WTC11 (cell line): Measurements from ENCODE around the gene SOX6. TPM values are rescaled to one million over a fixed set of nuclear protein-coding genes. Genes with fewer than 3 reads are reported as not detected.

Experiments used
- ATAC-seq: fragments of 200-7000 bp; cut with Tn5 transposase; 2 replicates; pipeline ENCODE4 v1.10.0; 2021; ENCODE audit warnings: mild to moderate bottlenecking, moderate library complexity
- CTCF ChIA-PET: fragments of 300-600 bp; sonication (Branson Sonifier 250); formaldehyde crosslinking; loops from one replicate; lab custom pipeline; 2021; ENCODE audit warnings: antibody characterized with exemption; lab: Charles Lee
- POLR2A ChIA-PET: fragments of 350-600 bp; sonication (Branson Sonifier 250); formaldehyde crosslinking; loops from one replicate; lab custom pipeline; 2021; ENCODE audit warnings: antibody characterized with exemption; lab: Charles Lee
- DNase-seq: peaks from one replicate; pipeline ENCODE4 v3.0.0; 2021; ENCODE audit warnings: low spot score
- H3K27ac Mint-ChIP-seq: 2 replicates; pipeline ENCODE4 v1.8.0; 2021; ENCODE audit warnings: mixed read lengths
- H3K27me3 Mint-ChIP-seq: 2 replicates; pipeline ENCODE4 v1.8.0; 2021; ENCODE audit warnings: low read depth, mild to moderate bottlenecking, moderate library complexity, mixed read lengths
- H3K36me3 Mint-ChIP-seq: 2 replicates; pipeline ENCODE4 v1.8.0; 2021; ENCODE audit warnings: mixed read lengths
- H3K4me1 Mint-ChIP-seq: 2 replicates; pipeline ENCODE4 v1.8.0; 2022; ENCODE audit warnings: mixed read lengths
- H3K4me3 Mint-ChIP-seq: 2 replicates; pipeline ENCODE4 v1.8.0; 2021; ENCODE audit warnings: mild to moderate bottlenecking, moderate library complexity, mixed read lengths
- H3K9me3 Mint-ChIP-seq: 2 replicates; pipeline ENCODE4 v1.8.0; 2021; ENCODE audit warnings: mixed read lengths
- ATF3 ChIP-seq: sonication (generic); formaldehyde crosslinking; conservative IDR thresholded peaks from 2 replicates; pipeline ENCODE4 v1.8.1; 2022; ENCODE audit warnings: mild to moderate bottlenecking, missing genetic modification reagents
- ERG ChIP-seq: fragments of 250-450 bp; sonication (Bioruptor Pico); IDR thresholded peaks from 2 replicates; pipeline ENCODE4 v1.8.0; 2021; ENCODE audit warnings: mild to moderate bottlenecking
- FOXJ3 ChIP-seq: sonication (generic); formaldehyde crosslinking; IDR thresholded peaks from 2 replicates; pipeline ENCODE4 v1.9.0; 2021; ENCODE audit warnings: missing genetic modification reagents, mild to moderate bottlenecking, borderline replicate concordance
- FOXK1 ChIP-seq: sonication (generic); formaldehyde crosslinking; IDR thresholded peaks from 2 replicates; pipeline ENCODE4 v1.8.0; 2022; ENCODE audit warnings: mild to moderate bottlenecking, moderate library complexity, missing genetic modification reagents
- JUN ChIP-seq: sonication (generic); formaldehyde crosslinking; IDR thresholded peaks from 2 replicates; pipeline ENCODE4 v1.8.0; 2023; ENCODE audit warnings: mild to moderate bottlenecking, missing genetic modification reagents
- OVOL2 ChIP-seq: fragments of 250-450 bp; sonication (Bioruptor Pico); IDR thresholded peaks from 2 replicates; pipeline ENCODE4 v1.9.0; 2021; ENCODE audit warnings: mild to moderate bottlenecking, borderline replicate concordance
- RORB ChIP-seq: fragments of 250-450 bp; sonication (Bioruptor Pico); IDR thresholded peaks from 2 replicates; pipeline ENCODE4 v1.9.0; 2021; ENCODE audit warnings: mild to moderate bottlenecking
- SOX15 ChIP-seq: fragments of 250-450 bp; sonication (Bioruptor Pico); IDR thresholded peaks from 2 replicates; pipeline ENCODE4 v1.9.0; 2021; ENCODE audit warnings: mild to moderate bottlenecking
- TEAD1 ChIP-seq: sonication (generic); formaldehyde crosslinking; IDR thresholded peaks from 2 replicates; pipeline ENCODE4 v1.8.0; 2022; ENCODE audit warnings: mild to moderate bottlenecking, missing genetic modification reagents
- TP53 ChIP-seq: sonication (generic); formaldehyde crosslinking; IDR thresholded peaks from 2 replicates; pipeline ENCODE4 v1.8.1; 2023; ENCODE audit warnings: mild to moderate bottlenecking, missing genetic modification reagents
- ZNF219 ChIP-seq: sonication (generic); formaldehyde crosslinking; IDR thresholded peaks from 2 replicates; pipeline ENCODE4 v1.8.0; 2023; ENCODE audit warnings: missing genetic modification reagents, mild to moderate bottlenecking, borderline replicate concordance
- total RNA-seq: library from RNA; stranded (reverse); gene quantifications from 3 replicates; pipeline ENCODE4 v1.2.3, GENCODE V29; 2021
- TF ChIP-seq, protein P1 (sequence below): sonication (generic); formaldehyde crosslinking; IDR thresholded peaks from 2 replicates; pipeline ENCODE4 v1.8.0; 2023; ENCODE audit warnings: mild to moderate bottlenecking, missing genetic modification reagents
- TF ChIP-seq, protein P2 (sequence below): sonication (generic); formaldehyde crosslinking; IDR thresholded peaks from 2 replicates; pipeline ENCODE4 v1.8.0; 2022; ENCODE audit warnings: mild to moderate bottlenecking, missing genetic modification reagents
- TF ChIP-seq, protein P3 (sequence below): sonication (generic); formaldehyde crosslinking; IDR thresholded peaks from 2 replicates; pipeline ENCODE4 v1.8.1; 2022; ENCODE audit warnings: mild to moderate bottlenecking, moderate library complexity, missing genetic modification reagents
- TF ChIP-seq, protein P4 (sequence below): sonication (generic); formaldehyde crosslinking; conservative IDR thresholded peaks from 2 replicates; pipeline ENCODE4 v1.8.1; 2023; ENCODE audit warnings: mild to moderate bottlenecking, low read depth, missing genetic modification reagents, moderate library complexity
- TF ChIP-seq, protein P5 (sequence below): sonication (generic); formaldehyde crosslinking; IDR thresholded peaks from 2 replicates; pipeline ENCODE4 v1.8.0; 2023; ENCODE audit warnings: missing genetic modification reagents

The SOX6 gene
- total RNA-seq, 1 experiment from 2014 or later: 0.13 TPM

- TF ChIP-seq, protein P1, sequence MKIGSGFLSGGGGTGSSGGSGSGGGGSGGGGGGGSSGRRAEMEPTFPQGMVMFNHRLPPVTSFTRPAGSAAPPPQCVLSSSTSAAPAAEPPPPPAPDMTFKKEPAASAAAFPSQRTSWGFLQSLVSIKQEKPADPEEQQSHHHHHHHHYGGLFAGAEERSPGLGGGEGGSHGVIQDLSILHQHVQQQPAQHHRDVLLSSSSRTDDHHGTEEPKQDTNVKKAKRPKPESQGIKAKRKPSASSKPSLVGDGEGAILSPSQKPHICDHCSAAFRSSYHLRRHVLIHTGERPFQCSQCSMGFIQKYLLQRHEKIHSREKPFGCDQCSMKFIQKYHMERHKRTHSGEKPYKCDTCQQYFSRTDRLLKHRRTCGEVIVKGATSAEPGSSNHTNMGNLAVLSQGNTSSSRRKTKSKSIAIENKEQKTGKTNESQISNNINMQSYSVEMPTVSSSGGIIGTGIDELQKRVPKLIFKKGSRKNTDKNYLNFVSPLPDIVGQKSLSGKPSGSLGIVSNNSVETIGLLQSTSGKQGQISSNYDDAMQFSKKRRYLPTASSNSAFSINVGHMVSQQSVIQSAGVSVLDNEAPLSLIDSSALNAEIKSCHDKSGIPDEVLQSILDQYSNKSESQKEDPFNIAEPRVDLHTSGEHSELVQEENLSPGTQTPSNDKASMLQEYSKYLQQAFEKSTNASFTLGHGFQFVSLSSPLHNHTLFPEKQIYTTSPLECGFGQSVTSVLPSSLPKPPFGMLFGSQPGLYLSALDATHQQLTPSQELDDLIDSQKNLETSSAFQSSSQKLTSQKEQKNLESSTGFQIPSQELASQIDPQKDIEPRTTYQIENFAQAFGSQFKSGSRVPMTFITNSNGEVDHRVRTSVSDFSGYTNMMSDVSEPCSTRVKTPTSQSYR (CRISPR knock-in tag): no peak
- TF ChIP-seq, protein P2, sequence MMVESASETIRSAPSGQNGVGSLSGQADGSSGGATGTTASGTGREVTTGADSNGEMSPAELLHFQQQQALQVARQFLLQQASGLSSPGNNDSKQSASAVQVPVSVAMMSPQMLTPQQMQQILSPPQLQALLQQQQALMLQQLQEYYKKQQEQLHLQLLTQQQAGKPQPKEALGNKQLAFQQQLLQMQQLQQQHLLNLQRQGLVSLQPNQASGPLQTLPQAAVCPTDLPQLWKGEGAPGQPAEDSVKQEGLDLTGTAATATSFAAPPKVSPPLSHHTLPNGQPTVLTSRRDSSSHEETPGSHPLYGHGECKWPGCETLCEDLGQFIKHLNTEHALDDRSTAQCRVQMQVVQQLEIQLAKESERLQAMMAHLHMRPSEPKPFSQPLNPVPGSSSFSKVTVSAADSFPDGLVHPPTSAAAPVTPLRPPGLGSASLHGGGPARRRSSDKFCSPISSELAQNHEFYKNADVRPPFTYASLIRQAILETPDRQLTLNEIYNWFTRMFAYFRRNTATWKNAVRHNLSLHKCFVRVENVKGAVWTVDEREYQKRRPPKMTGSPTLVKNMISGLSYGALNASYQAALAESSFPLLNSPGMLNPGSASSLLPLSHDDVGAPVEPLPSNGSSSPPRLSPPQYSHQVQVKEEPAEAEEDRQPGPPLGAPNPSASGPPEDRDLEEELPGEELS (CRISPR knock-in tag): no peak
These were observed 389.2 kb downstream of the SOX6 start (continued) for GRCh38 chr11:15967166-15967565.

DNA sequence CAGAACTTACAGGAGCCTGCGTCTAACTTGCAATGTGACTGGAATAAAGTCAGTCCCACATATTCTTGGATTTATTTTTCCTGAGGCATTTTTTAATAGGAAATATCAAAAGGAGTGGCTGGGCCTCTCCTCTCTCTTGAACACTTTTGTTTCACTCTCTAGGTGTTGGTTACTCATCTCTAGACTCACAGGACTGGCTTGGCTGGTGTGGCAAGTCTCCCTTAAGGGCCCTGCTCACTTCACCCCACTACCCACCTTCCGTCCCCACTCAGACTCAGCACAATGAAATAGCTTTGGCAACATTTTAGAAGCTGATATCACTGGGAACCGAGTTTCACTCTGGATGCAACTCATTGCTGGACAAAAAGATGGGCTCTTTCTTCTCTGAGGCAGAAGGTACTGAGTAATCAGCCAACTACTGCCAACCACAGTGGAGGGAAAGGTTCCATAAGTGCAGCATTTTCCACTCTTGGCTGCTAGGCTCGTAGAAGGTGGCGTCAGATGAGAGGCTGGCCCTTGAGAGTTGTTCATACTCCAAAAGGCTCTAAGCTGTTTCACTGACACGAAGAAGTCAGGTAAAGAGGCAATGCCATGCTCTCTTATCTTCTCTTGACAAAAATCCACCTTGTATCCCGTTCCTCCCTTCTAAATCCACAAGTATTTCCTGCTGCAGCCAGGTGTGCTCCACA lies 390.6 kb downstream of the SOX6 start:
- no peaks in the 10 kb centered on the region for H3K9me3 Mint-ChIP-seq
- no peak for TF ChIP-seq SOX15
- no peak for TF ChIP-seq ATF3 (CRISPR knock-in tag)
- TF ChIP-seq FOXJ3 (CRISPR knock-in tag): no peak
- TF ChIP-seq, protein P3, sequence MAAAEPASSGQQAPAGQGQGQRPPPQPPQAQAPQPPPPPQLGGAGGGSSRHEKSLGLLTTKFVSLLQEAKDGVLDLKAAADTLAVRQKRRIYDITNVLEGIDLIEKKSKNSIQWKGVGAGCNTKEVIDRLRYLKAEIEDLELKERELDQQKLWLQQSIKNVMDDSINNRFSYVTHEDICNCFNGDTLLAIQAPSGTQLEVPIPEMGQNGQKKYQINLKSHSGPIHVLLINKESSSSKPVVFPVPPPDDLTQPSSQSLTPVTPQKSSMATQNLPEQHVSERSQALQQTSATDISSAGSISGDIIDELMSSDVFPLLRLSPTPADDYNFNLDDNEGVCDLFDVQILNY (CRISPR knock-in tag): no peak
- TF ChIP-seq, protein P4, sequence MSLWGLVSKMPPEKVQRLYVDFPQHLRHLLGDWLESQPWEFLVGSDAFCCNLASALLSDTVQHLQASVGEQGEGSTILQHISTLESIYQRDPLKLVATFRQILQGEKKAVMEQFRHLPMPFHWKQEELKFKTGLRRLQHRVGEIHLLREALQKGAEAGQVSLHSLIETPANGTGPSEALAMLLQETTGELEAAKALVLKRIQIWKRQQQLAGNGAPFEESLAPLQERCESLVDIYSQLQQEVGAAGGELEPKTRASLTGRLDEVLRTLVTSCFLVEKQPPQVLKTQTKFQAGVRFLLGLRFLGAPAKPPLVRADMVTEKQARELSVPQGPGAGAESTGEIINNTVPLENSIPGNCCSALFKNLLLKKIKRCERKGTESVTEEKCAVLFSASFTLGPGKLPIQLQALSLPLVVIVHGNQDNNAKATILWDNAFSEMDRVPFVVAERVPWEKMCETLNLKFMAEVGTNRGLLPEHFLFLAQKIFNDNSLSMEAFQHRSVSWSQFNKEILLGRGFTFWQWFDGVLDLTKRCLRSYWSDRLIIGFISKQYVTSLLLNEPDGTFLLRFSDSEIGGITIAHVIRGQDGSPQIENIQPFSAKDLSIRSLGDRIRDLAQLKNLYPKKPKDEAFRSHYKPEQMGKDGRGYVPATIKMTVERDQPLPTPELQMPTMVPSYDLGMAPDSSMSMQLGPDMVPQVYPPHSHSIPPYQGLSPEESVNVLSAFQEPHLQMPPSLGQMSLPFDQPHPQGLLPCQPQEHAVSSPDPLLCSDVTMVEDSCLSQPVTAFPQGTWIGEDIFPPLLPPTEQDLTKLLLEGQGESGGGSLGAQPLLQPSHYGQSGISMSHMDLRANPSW (CRISPR knock-in tag): no peak
- TF ChIP-seq ERG (CRISPR knock-in tag): no peak
- no peak for TF ChIP-seq TP53 (CRISPR knock-in tag)
- no peak for TF ChIP-seq TEAD1 (CRISPR knock-in tag)
- no peak for TF ChIP-seq RORB (CRISPR knock-in tag)
- TF ChIP-seq, all 79 proteins: peak for 0
- POLR2A ChIA-PET: no interaction called here
- no peak for ATAC-seq
- no peaks in the 10 kb centered on the region for H3K27me3 Mint-ChIP-seq
- no peaks in the 10 kb centered on the region for H3K36me3 Mint-ChIP-seq
- H3K4me3 Mint-ChIP-seq: no peak overlapping the region
- CTCF ChIA-PET: no interaction called here
- peaks cover 14% of the 10 kb centered on the region for H3K4me1 Mint-ChIP-seq
- no peak for DNase-seq
- H3K27ac Mint-ChIP-seq: no peak overlapping the region

DNA sequence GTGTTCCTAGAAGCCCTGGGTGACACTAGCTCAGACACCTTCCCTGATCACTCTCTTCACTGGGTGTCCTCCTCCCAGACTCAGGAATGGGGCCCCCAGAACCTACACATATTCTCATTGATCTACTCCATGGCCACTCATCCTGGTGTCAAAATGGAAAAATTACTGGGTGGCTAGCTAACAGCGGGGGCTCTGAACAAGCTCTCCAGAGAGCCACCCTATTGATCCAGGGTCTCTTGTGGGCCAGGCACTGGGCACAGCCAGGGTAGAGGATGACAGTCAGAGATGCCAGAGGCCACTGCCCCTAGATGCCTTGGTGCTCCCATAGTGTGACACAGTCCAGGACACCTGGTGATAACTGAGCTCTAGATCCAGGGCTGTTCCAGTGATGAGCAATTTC lies 393.1 kb downstream of the SOX6 start:
- ChIA-PET CTCF (interaction anchor here (0.7 kb wide), 1 partner anchor 26 kb away, joined by 3 read pairs; no protein-coding TSS in a partner anchor), POLR2A (interaction anchor here (0.6 kb wide), 1 partner anchor 14 kb away, joined by 3 read pairs; no protein-coding TSS in a partner anchor)
- Mint-ChIP-seq H3K36me3 (no peaks in the 10 kb centered on the region), H3K27ac (no peak overlapping the region), H3K4me1 (peaks cover 4% of the 10 kb centered on the region; the same call in 1 of the 2 replicates), H3K4me3 (no peak overlapping the region), H3K9me3 (no peaks in the 10 kb centered on the region), H3K27me3 (no peaks in the 10 kb centered on the region)
- ATAC-seq: no peak
- no peak for DNase-seq
- TF ChIP-seq FOXK1 (CRISPR knock-in tag) (no peak), OVOL2 (CRISPR knock-in tag) (no peak), ZNF219 (CRISPR knock-in tag) (no peak), JUN (no peak), FOXJ3 (CRISPR knock-in tag) (no peak), TP53 (CRISPR knock-in tag) (no peak)
- TF ChIP-seq, protein P3 (CRISPR knock-in tag): no peak
- TF ChIP-seq, protein P5, sequence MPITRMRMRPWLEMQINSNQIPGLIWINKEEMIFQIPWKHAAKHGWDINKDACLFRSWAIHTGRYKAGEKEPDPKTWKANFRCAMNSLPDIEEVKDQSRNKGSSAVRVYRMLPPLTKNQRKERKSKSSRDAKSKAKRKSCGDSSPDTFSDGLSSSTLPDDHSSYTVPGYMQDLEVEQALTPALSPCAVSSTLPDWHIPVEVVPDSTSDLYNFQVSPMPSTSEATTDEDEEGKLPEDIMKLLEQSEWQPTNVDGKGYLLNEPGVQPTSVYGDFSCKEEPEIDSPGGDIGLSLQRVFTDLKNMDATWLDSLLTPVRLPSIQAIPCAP (CRISPR knock-in tag): no peak
- TF ChIP-seq, protein P1 (CRISPR knock-in tag): no peak
